K562 (cell line): ENCODE measurements around the gene MAPK8IP1. TPM values are rescaled to one million over a fixed set of nuclear protein-coding genes. Genes with fewer than 3 reads are reported as not detected.

Experiments
- ATAC-seq: fragments of 200-7000 bp; cut with Tn5 transposase; 3 replicates; pipeline ENCODE4 v1.9.1; 2020; ENCODE audit warnings: moderate library complexity
- BruUV-seq: library from RNA; stranded (reverse); fragments of 400-500 nt; replicated peaks from 2 replicates; lab custom pipeline; 2021; lab: Mats Ljungman, UMichigan
- CTCF ChIA-PET: fragments of 300-600 bp; formaldehyde crosslinking; extraction: SDS; loops from one replicate; lab custom pipeline; 2021; ENCODE audit warnings: low intra/inter-chr PET ratio; lab: Yijun Ruan, JAX
- POLR2A ChIA-PET: fragments of 300-600, 350-650 bp; sonication (Branson Sonifier 250); formaldehyde crosslinking; extraction: SDS; loops from one replicate; lab custom pipeline; 2021; ENCODE audit warnings: antibody characterized with exemption, inconsistent platforms; lab: Yijun Ruan, JAX
- DNase-seq, 4 experiments: peaks; one replicate each; pipeline versions ENCODE4 v3.0.0 to v3.0.0-alpha.2; 2011 to 2018; ENCODE audit warnings: low spot score in 3 of 4, mixed read lengths in 3 of 4; ENCODE audit errors: extremely low read depth in 1 of 4
- FAIRE-seq: peaks from 2 replicates; lab custom pipeline; 2011; peaks lifted over from hg19 to GRCh38; lab: Jason Lieb, UNC
- H2AFZ ChIP-seq: 2 replicates; pipeline ENCODE4 v1.6.0; 2011; ENCODE audit warnings: low read depth, low read length, control low read depth, inconsistent platforms
- H3K27ac ChIP-seq: fragments of 200-600 bp; 3 replicates; pipeline ENCODE4 v1.8.0; 2011; ENCODE audit warnings: low read depth, mild to moderate bottlenecking, control low read depth, inconsistent platforms, low read length, moderate library complexity, mixed read lengths; ENCODE audit errors: extremely low read depth
- H3K27me3 ChIP-seq, 2 experiments: fragments of 300-600 bp in 1 of 2; 2 replicates in 1 of 2; 3 replicates in 1 of 2; pipeline versions ENCODE4 v1.6.0 to v1.8.0; 2011; ENCODE audit warnings: inconsistent platforms in 2 of 2, low read length in 2 of 2, mild to moderate bottlenecking in 1 of 2, mixed read lengths in 1 of 2, moderate library complexity in 1 of 2; ENCODE audit not compliant: control insufficient read depth in 2 of 2, insufficient read depth in 2 of 2
- H3K36me3 ChIP-seq: fragments of 300-600 bp; 3 replicates; pipeline ENCODE4 v1.8.0; 2011; ENCODE audit warnings: mild to moderate bottlenecking, low read length, inconsistent platforms; ENCODE audit not compliant: control insufficient read depth, insufficient read depth
- H3K4me1 ChIP-seq, 2 experiments: fragments of 200-600 bp in 1 of 2; replicated peaks in 1 of 2; 2 replicates in 1 of 2; 3 replicates in 1 of 2; pipeline versions ENCODE4 v1.5.1 to v1.8.0; 2011; ENCODE audit warnings: inconsistent platforms in 2 of 2, low read length in 2 of 2, mild to moderate bottlenecking in 1 of 2, mixed read lengths in 1 of 2, moderate library complexity in 1 of 2; ENCODE audit not compliant: control insufficient read depth in 2 of 2, insufficient read depth in 2 of 2
- H3K4me2 ChIP-seq: 2 replicates; pipeline ENCODE4 v1.6.1; 2011; ENCODE audit warnings: low read length, control low read depth, inconsistent platforms, mixed read lengths; ENCODE audit not compliant: insufficient read depth
- H3K4me3 ChIP-seq: fragments of 200-600 bp; sonication (generic), shearing (Covaris generic); 2 replicates; pipeline ENCODE4 v1.5.1; 2016; ENCODE audit warnings: control low read depth, inconsistent platforms
- H3K79me2 ChIP-seq: fragments of 200-600 bp; 3 replicates; pipeline ENCODE4 v1.8.0; 2011; ENCODE audit warnings: low read length, inconsistent platforms; ENCODE audit not compliant: control insufficient read depth, insufficient read depth
- H3K9ac ChIP-seq, 2 experiments: 2 replicates each; pipeline versions ENCODE4 v1.6.0 to v1.6.1; 2011; ENCODE audit warnings: low read depth in 2 of 2, low read length in 2 of 2, control low read depth in 1 of 2, inconsistent platforms in 1 of 2, mild to moderate bottlenecking in 1 of 2, mixed read lengths in 1 of 2; ENCODE audit not compliant: insufficient read depth in 1 of 2
- H3K9me1 ChIP-seq: one replicate; pipeline ENCODE4 v1.6.0; 2011; ENCODE audit warnings: inconsistent platforms, mild to moderate bottlenecking, low read length, moderate library complexity; ENCODE audit not compliant: control insufficient read depth, insufficient read depth
- H3K9me3 ChIP-seq: replicated peaks from 2 replicates; pipeline ENCODE4 v1.5.1; 2011; ENCODE audit warnings: low read depth, low read length, inconsistent platforms; ENCODE audit not compliant: control insufficient read depth, insufficient read depth
- H4K20me1 ChIP-seq: replicated peaks from 2 replicates; pipeline ENCODE4 v1.6.1; 2011; ENCODE audit warnings: low read length, inconsistent platforms, mixed read lengths; ENCODE audit not compliant: control insufficient read depth, insufficient read depth
- BRD4 ChIP-seq: fragments of 200-600 bp; sonication (generic); IDR thresholded peaks from 2 replicates; pipeline ENCODE4 v1.6.1; 2017; ENCODE audit warnings: inconsistent platforms
- E4F1 ChIP-seq: fragments of 250-450 bp; sonication (Bioruptor Pico); IDR thresholded peaks from 2 replicates; pipeline ENCODE4 v1.5.0; 2021; ENCODE audit warnings: mild to moderate bottlenecking, borderline replicate concordance
- ILK ChIP-seq: fragments of 450-650 bp; IDR thresholded peaks from 2 replicates; pipeline ENCODE4 v1.6.1; 2016; ENCODE audit warnings: missing genetic modification characterization, low read depth, mild to moderate bottlenecking, missing compliant biosample characterization, moderate library complexity, borderline replicate concordance
- KDM2B ChIP-seq: fragments of 250-450 bp; sonication (Bioruptor Pico); IDR thresholded peaks from 2 replicates; pipeline ENCODE4 v1.8.0; 2021; ENCODE audit warnings: mild to moderate bottlenecking, moderate library complexity
- KDM5B ChIP-seq: fragments of 200-600 bp; sonication (generic); IDR thresholded peaks from 2 replicates; pipeline ENCODE4 v1.6.1; 2012; ENCODE audit warnings: low read depth, mild to moderate bottlenecking, moderate library complexity, low read length, control low read depth, inconsistent platforms; ENCODE audit not compliant: insufficient replicate concordance
- LCOR ChIP-seq: sonication (generic); formaldehyde crosslinking; IDR thresholded peaks from 2 replicates; pipeline ENCODE4 v1.8.0; 2022; ENCODE audit warnings: mild to moderate bottlenecking, missing genetic modification reagents
- SETDB1 ChIP-seq: IDR thresholded peaks from one replicate; pipeline ENCODE4 v1.6.1; 2012; ENCODE audit warnings: low read length, control low read depth, inconsistent platforms
- ZBTB5 ChIP-seq: fragments of 450-650 bp; IDR thresholded peaks from 2 replicates; pipeline ENCODE4 v1.6.1; 2017; ENCODE audit warnings: antibody characterized with exemption
- ZC3H4 ChIP-seq: sonication (generic); formaldehyde crosslinking; IDR thresholded peaks from 2 replicates; pipeline ENCODE4 v1.9.0; 2021; ENCODE audit warnings: missing genetic modification reagents, borderline replicate concordance
- ZNF511 ChIP-seq: sonication (generic); formaldehyde crosslinking; IDR thresholded peaks from 2 replicates; pipeline ENCODE4 v1.8.0; 2022; ENCODE audit warnings: mild to moderate bottlenecking, missing genetic modification reagents
- WGBS: fragments of 100-300 bp; shearing (Covaris generic); methylation state at CpG from one replicate; pipeline ENCODE4 v1.1.6; 2016; ENCODE audit warnings: low coverage, mixed read lengths; ENCODE audit not compliant: insufficient coverage; ENCODE audit errors: missing lambda C conversion rate; 5-methylcytosine and 5-hydroxymethylcytosine counted together
- in situ Hi-C: fragments of 300-500 bp; cut with MboI; formaldehyde crosslinking; loops from 4 replicates; pipeline ENCODE4 v1.15.0; 2018; ENCODE audit warnings: inconsistent platforms, mixed read lengths
- intact Hi-C: fragments of 100-400 bp; cut with micrococcal nuclease; formaldehyde crosslinking; loops from 2 replicates; pipeline ENCODE4 v1.14.2; 2022
- polyA plus RNA-seq, 8 experiments: library from polyadenylated mRNA; depleted of rRNA in 4 of 8; stranded (reverse) in 5 of 8; unstranded in 3 of 8; fragments of >200 nt; fragmentation: Nextera tagmentation in 2 of 8; fragmentation: Illumina TruSeq in 1 of 8; extraction: Ambion mirVana in 2 of 8; extraction: Trizol in 1 of 8; gene quantifications; 2 replicates each; pipeline versions ENCODE4 v1.2.1 to v1.2.3, GENCODE V29; 2011 to 2014; ENCODE audit warnings: inconsistent platforms in 1 of 8, missing spikeins in 1 of 8
- total RNA-seq, 7 experiments: library from RNA; depleted of rRNA in 6 of 7; stranded (reverse); fragments of >200 nt in 6 of 7; fragmentation: Illumina TruSeq in 2 of 7; extraction: Trizol in 2 of 7; gene quantifications; 2 replicates each; pipeline versions ENCODE4 v1.2.1 to v1.2.3, GENCODE V29; 2011 to 2021; ENCODE audit warnings: low replicate concordance in 1 of 7
- TF ChIP-seq, protein P1 (sequence below): sonication (generic); formaldehyde crosslinking; IDR thresholded peaks from 2 replicates; pipeline ENCODE4 v1.5.0; 2020; ENCODE audit warnings: missing genetic modification reagents
- TF ChIP-seq, protein P2 (sequence below): fragments of 250-450 bp; sonication (Bioruptor Pico); IDR thresholded peaks from 2 replicates; pipeline ENCODE4 v1.4.0; 2020; ENCODE audit warnings: mild to moderate bottlenecking, moderate library complexity, borderline replicate concordance

Gene MAPK8IP1
- total and polyA plus RNA-seq, 9 of the 15 experiments (the other 6 are each of a cell fraction or from before 2014, with no cell fraction given) = 0.13 to 6.9 (median 2.5) TPM

- no peak for TF ChIP-seq ZC3H4
- TF ChIP-seq BRD4 = no peak
- TF ChIP-seq, protein P1, sequence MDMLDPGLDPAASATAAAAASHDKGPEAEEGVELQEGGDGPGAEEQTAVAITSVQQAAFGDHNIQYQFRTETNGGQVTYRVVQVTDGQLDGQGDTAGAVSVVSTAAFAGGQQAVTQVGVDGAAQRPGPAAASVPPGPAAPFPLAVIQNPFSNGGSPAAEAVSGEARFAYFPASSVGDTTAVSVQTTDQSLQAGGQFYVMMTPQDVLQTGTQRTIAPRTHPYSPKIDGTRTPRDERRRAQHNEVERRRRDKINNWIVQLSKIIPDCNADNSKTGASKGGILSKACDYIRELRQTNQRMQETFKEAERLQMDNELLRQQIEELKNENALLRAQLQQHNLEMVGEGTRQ (CRISPR knock-in tag) = no peak
- TF ChIP-seq KDM2B (CRISPR knock-in tag) = no peak
- no peak for TF ChIP-seq LCOR (CRISPR knock-in tag)
- TF ChIP-seq ILK = no peak
Measured at GRCh38 chr11:45947885-45948284, 62.4 kb downstream of the MAPK8IP1 start (continued).

GRCh38 chr11:45948356-45948755, 62.9 kb downstream of the MAPK8IP1 start:
- ChIA-PET POLR2A (interaction anchor here (0.8 to 1.4 kb wide), 3 partner anchors 13 to 36 kb away, joined by 3 to 4 read pairs (median 3); no protein-coding TSS in a partner anchor), CTCF (no interaction called here)
- no peak overlapping the region for H2AFZ ChIP-seq
- H3K27ac ChIP-seq = no peak overlapping the region
- peaks cover 0 to 8% of the 10 kb centered on the region in 2 experiments; a peak in 3 of 5 replicates for H3K4me1 ChIP-seq
- BruUV-seq = no TSS peak
- WGBS = 85% methylated on average over 3 of the region's 3 CpGs
- no peaks in the 10 kb centered on the region for H3K79me2 ChIP-seq
- no peaks in the 10 kb centered on the region for H3K27me3 ChIP-seq
- intact Hi-C loops (loop anchor here (10.0 kb wide), 1 partner anchor 74 kb away; no protein-coding TSS in a partner anchor), in situ Hi-C loops (no loop called here)
- DNase-seq (no peak), ATAC-seq (no peak), FAIRE-seq (no peak)
- peaks cover 31% of the 10 kb centered on the region; the same call in 2 of the 3 replicates for H3K36me3 ChIP-seq
- H3K4me2 ChIP-seq = no peak overlapping the region
- H3K9ac ChIP-seq = no peak overlapping the region
- no peaks in the 10 kb centered on the region for H3K9me3 ChIP-seq
- H4K20me1 ChIP-seq = no peaks in the 10 kb centered on the region
- H3K9me1 ChIP-seq = no peaks in the 10 kb centered on the region
- H3K4me3 ChIP-seq = no peak overlapping the region
- no peak for TF ChIP-seq KDM5B
- TF ChIP-seq, protein P2, sequence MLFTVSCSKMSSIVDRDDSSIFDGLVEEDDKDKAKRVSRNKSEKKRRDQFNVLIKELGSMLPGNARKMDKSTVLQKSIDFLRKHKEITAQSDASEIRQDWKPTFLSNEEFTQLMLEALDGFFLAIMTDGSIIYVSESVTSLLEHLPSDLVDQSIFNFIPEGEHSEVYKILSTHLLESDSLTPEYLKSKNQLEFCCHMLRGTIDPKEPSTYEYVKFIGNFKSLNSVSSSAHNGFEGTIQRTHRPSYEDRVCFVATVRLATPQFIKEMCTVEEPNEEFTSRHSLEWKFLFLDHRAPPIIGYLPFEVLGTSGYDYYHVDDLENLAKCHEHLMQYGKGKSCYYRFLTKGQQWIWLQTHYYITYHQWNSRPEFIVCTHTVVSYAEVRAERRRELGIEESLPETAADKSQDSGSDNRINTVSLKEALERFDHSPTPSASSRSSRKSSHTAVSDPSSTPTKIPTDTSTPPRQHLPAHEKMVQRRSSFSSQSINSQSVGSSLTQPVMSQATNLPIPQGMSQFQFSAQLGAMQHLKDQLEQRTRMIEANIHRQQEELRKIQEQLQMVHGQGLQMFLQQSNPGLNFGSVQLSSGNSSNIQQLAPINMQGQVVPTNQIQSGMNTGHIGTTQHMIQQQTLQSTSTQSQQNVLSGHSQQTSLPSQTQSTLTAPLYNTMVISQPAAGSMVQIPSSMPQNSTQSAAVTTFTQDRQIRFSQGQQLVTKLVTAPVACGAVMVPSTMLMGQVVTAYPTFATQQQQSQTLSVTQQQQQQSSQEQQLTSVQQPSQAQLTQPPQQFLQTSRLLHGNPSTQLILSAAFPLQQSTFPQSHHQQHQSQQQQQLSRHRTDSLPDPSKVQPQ = no peak
- TF ChIP-seq ZBTB5 = no peak
- TF ChIP-seq ZNF511 (CRISPR knock-in tag) = no peak
- TF ChIP-seq SETDB1 = no peak
- TF ChIP-seq E4F1 (CRISPR knock-in tag) = no peak
